ENCODE data around the gene TMEM69. TPM values are rescaled to one million over a fixed set of nuclear protein-coding genes. Genes with fewer than 3 reads are reported as not detected.
A peak's percentile ranks its signal among the peaks of the same experiment; 100 is the strongest.

The TMEM69 gene
- polyA plus RNA-seq, 2 of the 4 experiments (the other 2 are of a cell fraction), result 22.7 to 50.8 TPM

DNA sequence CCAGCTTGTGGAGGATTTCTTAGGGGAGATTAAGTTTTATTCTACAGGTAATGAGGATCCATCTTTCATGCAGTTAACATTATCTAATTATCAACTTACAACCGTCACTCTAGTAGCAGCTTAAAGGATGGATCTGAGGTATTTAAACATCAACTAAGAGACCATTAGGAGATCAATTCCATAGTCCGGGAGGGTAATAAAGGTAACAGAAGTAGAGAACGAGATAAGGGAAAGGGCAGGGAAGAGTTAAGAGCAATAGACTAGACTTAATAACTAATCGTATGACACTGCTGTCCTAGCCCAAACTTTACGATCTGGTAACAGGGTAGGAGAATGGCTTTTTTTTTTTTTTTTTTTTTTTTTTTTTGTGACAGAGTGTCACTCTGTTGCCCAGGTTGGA, 44.7 kb upstream of the TMEM69 start:
- H3K27ac ChIP-seq, result no peak overlapping the region
- TF ChIP-seq SREBF2 (IDR thresholded peaks at IDR 0.05) (no peak), RARB (CRISPR knock-in tag; IDR thresholded peaks at IDR 0.05) (no peak), RNF2 (IDR thresholded peaks at IDR 0.05; ENCODE audit: borderline replicate concordance, low read depth) (no peak), TP53 (CRISPR knock-in tag; IDR thresholded peaks at IDR 0.05) (no peak), FOXS1 (CRISPR knock-in tag; IDR thresholded peaks at IDR 0.05) (no peak), EHMT2 (IDR thresholded peaks at IDR 0.05; ENCODE audit: low read depth) (no peak), CEBPB (IDR thresholded peaks at IDR 0.05) (no peak)
- TF ChIP-seq, protein P1, sequence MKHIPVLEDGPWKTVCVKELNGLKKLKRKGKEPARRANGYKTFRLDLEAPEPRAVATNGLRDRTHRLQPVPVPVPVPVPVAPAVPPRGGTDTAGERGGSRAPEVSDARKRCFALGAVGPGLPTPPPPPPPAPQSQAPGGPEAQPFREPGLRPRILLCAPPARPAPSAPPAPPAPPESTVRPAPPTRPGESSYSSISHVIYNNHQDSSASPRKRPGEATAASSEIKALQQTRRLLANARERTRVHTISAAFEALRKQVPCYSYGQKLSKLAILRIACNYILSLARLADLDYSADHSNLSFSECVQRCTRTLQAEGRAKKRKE (CRISPR knock-in tag; IDR thresholded peaks at IDR 0.05; ENCODE audit: low read depth), result no peak
- ChIA-PET POLR2A (no interaction called here), CTCF (interaction anchor here (0.9 to 1.8 kb wide), 5 partner anchors 9 to 86 kb away, joined by 3 to 5 read pairs (median 4); no protein-coding TSS in a partner anchor)
- H3K9me3 ChIP-seq, result no peaks in the 10 kb centered on the region
- FAIRE-seq (no peak), ATAC-seq (no peak), DNase-seq (ENCODE audit: low read depth in 1 of 2, low spot score in 1 of 2) (no peak)
- H3K4me3 ChIP-seq, result no peak overlapping the region
- H3K4me2 ChIP-seq, result no peak overlapping the region
- H3K4me1 ChIP-seq, result peaks cover 7% of the 10 kb centered on the region; the same call in 1 of the 3 replicates
- 73% methylated on average over 5 of the region's 5 CpGs for WGBS (ENCODE audit: missing lambda C conversion rate)

DNA sequence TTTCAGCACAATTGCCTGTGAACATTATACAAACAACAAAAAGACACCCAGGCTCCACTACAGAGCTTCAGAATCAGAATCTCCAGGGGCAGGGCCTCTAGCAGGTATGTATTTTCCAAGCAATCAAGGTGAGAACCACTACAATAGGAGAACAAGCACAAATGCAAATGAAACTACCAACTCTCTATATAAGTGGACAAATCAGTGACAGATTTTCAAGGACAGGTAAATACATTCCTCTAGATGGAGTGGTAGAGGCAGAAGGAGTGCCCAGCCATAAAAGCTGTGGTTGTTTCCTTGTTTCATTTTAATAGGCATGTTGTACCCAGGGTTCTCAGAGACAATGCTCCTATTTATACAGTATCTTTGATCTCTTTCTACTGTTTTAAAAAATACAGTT, 44.0 kb upstream of the TMEM69 start:
- POLR2A ChIA-PET, result no interaction called here
- Histone ChIP-seq H3K4me2 (no peak overlapping the region), H3K9me3 (no peaks in the 10 kb centered on the region), H3K27ac (no peak overlapping the region), H3K4me3 (no peak overlapping the region), H3K4me1 (peaks cover 7% of the 10 kb centered on the region; the same call in 1 of the 3 replicates)
- CTCF ChIA-PET, result interaction anchor here (1.7 to 1.8 kb wide), 3 partner anchors 9 to 27 kb away, joined by 4 to 5 read pairs (median 4); no protein-coding TSS in a partner anchor
- DNase-seq (ENCODE audit: low read depth in 1 of 2, low spot score in 1 of 2) (peak in 1 of 2 experiments; percentile 21), ATAC-seq (peak; percentile 70 to 77; a peak in 4 of 6 replicates), FAIRE-seq (no peak)
- TF ChIP-seq JUN (IDR thresholded peaks at IDR 0.05), result no peak
- TF ChIP-seq, protein P2, sequence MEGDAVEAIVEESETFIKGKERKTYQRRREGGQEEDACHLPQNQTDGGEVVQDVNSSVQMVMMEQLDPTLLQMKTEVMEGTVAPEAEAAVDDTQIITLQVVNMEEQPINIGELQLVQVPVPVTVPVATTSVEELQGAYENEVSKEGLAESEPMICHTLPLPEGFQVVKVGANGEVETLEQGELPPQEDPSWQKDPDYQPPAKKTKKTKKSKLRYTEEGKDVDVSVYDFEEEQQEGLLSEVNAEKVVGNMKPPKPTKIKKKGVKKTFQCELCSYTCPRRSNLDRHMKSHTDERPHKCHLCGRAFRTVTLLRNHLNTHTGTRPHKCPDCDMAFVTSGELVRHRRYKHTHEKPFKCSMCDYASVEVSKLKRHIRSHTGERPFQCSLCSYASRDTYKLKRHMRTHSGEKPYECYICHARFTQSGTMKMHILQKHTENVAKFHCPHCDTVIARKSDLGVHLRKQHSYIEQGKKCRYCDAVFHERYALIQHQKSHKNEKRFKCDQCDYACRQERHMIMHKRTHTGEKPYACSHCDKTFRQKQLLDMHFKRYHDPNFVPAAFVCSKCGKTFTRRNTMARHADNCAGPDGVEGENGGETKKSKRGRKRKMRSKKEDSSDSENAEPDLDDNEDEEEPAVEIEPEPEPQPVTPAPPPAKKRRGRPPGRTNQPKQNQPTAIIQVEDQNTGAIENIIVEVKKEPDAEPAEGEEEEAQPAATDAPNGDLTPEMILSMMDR (IDR thresholded peaks at IDR 0.05), result 0 out of 3 replicates have a peak, but pooled peaks have one; percentile 15

DNA sequence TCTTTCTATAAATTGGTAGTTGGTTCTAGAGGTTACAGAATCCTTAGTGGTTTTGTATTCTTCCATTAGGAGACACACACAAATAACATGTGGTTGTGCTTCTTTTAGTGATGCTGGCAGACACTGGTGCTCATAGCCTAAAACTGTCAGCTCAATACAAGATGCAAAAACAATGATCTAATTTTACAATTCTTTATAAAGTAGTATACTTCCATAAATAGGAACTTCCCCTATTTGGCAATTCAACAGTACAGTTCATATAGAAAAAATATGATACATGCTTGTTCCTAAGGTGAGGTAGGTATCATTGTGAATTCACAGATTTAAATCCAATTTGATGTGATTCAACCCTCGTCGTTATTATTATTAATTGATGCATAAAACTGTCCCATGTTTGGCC, 43.3 kb upstream of the TMEM69 start:
- ChIA-PET CTCF (interaction anchor here (1.6 to 1.8 kb wide), 4 partner anchors 9 to 237 kb away, joined by 4 to 5 read pairs (median 4); no protein-coding TSS in a partner anchor), POLR2A (no interaction called here)
- no peak for ATAC-seq
- Histone ChIP-seq H3K4me3 (no peak overlapping the region), H3K27ac (no peak overlapping the region), H3K4me2 (no peak overlapping the region), H3K9me3 (no peaks in the 10 kb centered on the region), H3K4me1 (peaks cover 7% of the 10 kb centered on the region; the same call in 1 of the 3 replicates)
- TF ChIP-seq RAD21 (conservative IDR thresholded peaks at IDR 0.05 in 1 of 2, IDR thresholded peaks at IDR 0.05 in 1 of 2) (no peak), EHF (CRISPR knock-in tag; IDR thresholded peaks at IDR 0.05) (no peak), TP53 (CRISPR knock-in tag; IDR thresholded peaks at IDR 0.05) (no peak), HOXB13 (CRISPR knock-in tag; IDR thresholded peaks at IDR 0.05; ENCODE audit: low read depth) (no peak), RFX5 (IDR thresholded peaks at IDR 0.05) (no peak), RARB (CRISPR knock-in tag; IDR thresholded peaks at IDR 0.05) (no peak), NR3C1 (IDR thresholded peaks at IDR 0.05) (no peak), SMC3 (IDR thresholded peaks at IDR 0.05) (no peak), CEBPB (IDR thresholded peaks at IDR 0.05) (no peak), ZFP36 (IDR thresholded peaks at IDR 0.05; ENCODE audit: borderline replicate concordance, partially characterized antibody) (no peak), RCOR1 (IDR thresholded peaks at IDR 0.05; ENCODE audit: low read depth, low read length) (no peak), NPAS2 (CRISPR knock-in tag; IDR thresholded peaks at IDR 0.05; ENCODE audit: borderline replicate concordance) (no peak)
- TF ChIP-seq, protein P3, sequence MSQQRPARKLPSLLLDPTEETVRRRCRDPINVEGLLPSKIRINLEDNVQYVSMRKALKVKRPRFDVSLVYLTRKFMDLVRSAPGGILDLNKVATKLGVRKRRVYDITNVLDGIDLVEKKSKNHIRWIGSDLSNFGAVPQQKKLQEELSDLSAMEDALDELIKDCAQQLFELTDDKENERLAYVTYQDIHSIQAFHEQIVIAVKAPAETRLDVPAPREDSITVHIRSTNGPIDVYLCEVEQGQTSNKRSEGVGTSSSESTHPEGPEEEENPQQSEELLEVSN (IDR thresholded peaks at IDR 0.05; ENCODE audit: borderline replicate concordance, low read depth), result no peak
- FAIRE-seq, result no peak
- no peak for DNase-seq (ENCODE audit: low read depth in 1 of 2, low spot score in 1 of 2)
- WGBS (ENCODE audit: missing lambda C conversion rate), result 97% methylated on average over 2 of the region's 2 CpGs

All from A549 (cell line).